K562 (cell line): ENCODE results near the gene MEGF10. TPM values are rescaled to one million over a fixed set of nuclear protein-coding genes. Genes with fewer than 3 reads are reported as not detected.

Experiments
- ATAC-seq: fragments of 200-7000 bp; cut with Tn5 transposase; 3 replicates; pipeline ENCODE4 v1.9.1; 2020; ENCODE audit warnings: moderate library complexity
- BruUV-seq: library from RNA; stranded (reverse); fragments of 400-500 nt; replicated peaks from 2 replicates; lab custom pipeline; 2021; lab: Mats Ljungman, UMichigan
- CTCF ChIA-PET: fragments of 300-600 bp; formaldehyde crosslinking; extraction: SDS; loops from one replicate; lab custom pipeline; 2021; ENCODE audit warnings: low intra/inter-chr PET ratio; lab: Yijun Ruan, JAX
- POLR2A ChIA-PET: fragments of 300-600, 350-650 bp; sonication (Branson Sonifier 250); formaldehyde crosslinking; extraction: SDS; loops from one replicate; lab custom pipeline; 2021; ENCODE audit warnings: antibody characterized with exemption, inconsistent platforms; lab: Yijun Ruan, JAX
- DNase-seq, 4 experiments: peaks; one replicate each; pipeline versions ENCODE4 v3.0.0 to v3.0.0-alpha.2; 2011 to 2018; ENCODE audit warnings: low spot score in 3 of 4, mixed read lengths in 3 of 4; ENCODE audit errors: extremely low read depth in 1 of 4
- FAIRE-seq: peaks from 2 replicates; lab custom pipeline; 2011; peaks lifted over from hg19 to GRCh38; lab: Jason Lieb, UNC
- H2AFZ ChIP-seq: 2 replicates; pipeline ENCODE4 v1.6.0; 2011; ENCODE audit warnings: low read depth, low read length, control low read depth, inconsistent platforms
- H3K27ac ChIP-seq: fragments of 200-600 bp; 3 replicates; pipeline ENCODE4 v1.8.0; 2011; ENCODE audit warnings: low read depth, mild to moderate bottlenecking, control low read depth, inconsistent platforms, low read length, moderate library complexity, mixed read lengths; ENCODE audit errors: extremely low read depth
- H3K27me3 ChIP-seq, 2 experiments: fragments of 300-600 bp in 1 of 2; 2 replicates in 1 of 2; 3 replicates in 1 of 2; pipeline versions ENCODE4 v1.6.0 to v1.8.0; 2011; ENCODE audit warnings: inconsistent platforms in 2 of 2, low read length in 2 of 2, mild to moderate bottlenecking in 1 of 2, mixed read lengths in 1 of 2, moderate library complexity in 1 of 2; ENCODE audit not compliant: control insufficient read depth in 2 of 2, insufficient read depth in 2 of 2
- H3K36me3 ChIP-seq: fragments of 300-600 bp; 3 replicates; pipeline ENCODE4 v1.8.0; 2011; ENCODE audit warnings: mild to moderate bottlenecking, low read length, inconsistent platforms; ENCODE audit not compliant: control insufficient read depth, insufficient read depth
- H3K4me1 ChIP-seq, 2 experiments: fragments of 200-600 bp in 1 of 2; replicated peaks in 1 of 2; 2 replicates in 1 of 2; 3 replicates in 1 of 2; pipeline versions ENCODE4 v1.5.1 to v1.8.0; 2011; ENCODE audit warnings: inconsistent platforms in 2 of 2, low read length in 2 of 2, mild to moderate bottlenecking in 1 of 2, mixed read lengths in 1 of 2, moderate library complexity in 1 of 2; ENCODE audit not compliant: control insufficient read depth in 2 of 2, insufficient read depth in 2 of 2
- H3K4me2 ChIP-seq: 2 replicates; pipeline ENCODE4 v1.6.1; 2011; ENCODE audit warnings: low read length, control low read depth, inconsistent platforms, mixed read lengths; ENCODE audit not compliant: insufficient read depth
- H3K4me3 ChIP-seq: fragments of 200-600 bp; sonication (generic), shearing (Covaris generic); 2 replicates; pipeline ENCODE4 v1.5.1; 2016; ENCODE audit warnings: control low read depth, inconsistent platforms
- H3K79me2 ChIP-seq: fragments of 200-600 bp; 3 replicates; pipeline ENCODE4 v1.8.0; 2011; ENCODE audit warnings: low read length, inconsistent platforms; ENCODE audit not compliant: control insufficient read depth, insufficient read depth
- H3K9ac ChIP-seq, 2 experiments: 2 replicates each; pipeline versions ENCODE4 v1.6.0 to v1.6.1; 2011; ENCODE audit warnings: low read depth in 2 of 2, low read length in 2 of 2, control low read depth in 1 of 2, inconsistent platforms in 1 of 2, mild to moderate bottlenecking in 1 of 2, mixed read lengths in 1 of 2; ENCODE audit not compliant: insufficient read depth in 1 of 2
- H3K9me1 ChIP-seq: one replicate; pipeline ENCODE4 v1.6.0; 2011; ENCODE audit warnings: inconsistent platforms, mild to moderate bottlenecking, low read length, moderate library complexity; ENCODE audit not compliant: control insufficient read depth, insufficient read depth
- H3K9me3 ChIP-seq: replicated peaks from 2 replicates; pipeline ENCODE4 v1.5.1; 2011; ENCODE audit warnings: low read depth, low read length, inconsistent platforms; ENCODE audit not compliant: control insufficient read depth, insufficient read depth
- H4K20me1 ChIP-seq: replicated peaks from 2 replicates; pipeline ENCODE4 v1.6.1; 2011; ENCODE audit warnings: low read length, inconsistent platforms, mixed read lengths; ENCODE audit not compliant: control insufficient read depth, insufficient read depth
- ARID1B ChIP-seq: fragments of 450-650 bp; IDR thresholded peaks from 2 replicates; pipeline ENCODE4 v1.6.1; 2016; ENCODE audit warnings: antibody characterized with exemption, mild to moderate bottlenecking, inconsistent platforms
- ASH1L ChIP-seq: fragments of 450-650 bp; IDR thresholded peaks from 2 replicates; pipeline ENCODE4 v1.6.1; 2018; ENCODE audit warnings: borderline replicate concordance, mild to moderate bottlenecking, low read depth; ENCODE audit not compliant: partially characterized antibody
- DACH1 ChIP-seq: fragments of 450-650 bp; IDR thresholded peaks from 2 replicates; pipeline ENCODE4 v1.6.1; 2018; ENCODE audit not compliant: partially characterized antibody
- NBN ChIP-seq: fragments of 450-650 bp; IDR thresholded peaks from 2 replicates; pipeline ENCODE4 v1.6.1; 2016; ENCODE audit warnings: low read depth, mild to moderate bottlenecking
- NCOA6 ChIP-seq: fragments of 450-650 bp; IDR thresholded peaks from 2 replicates; pipeline ENCODE4 v1.6.1; 2017; ENCODE audit warnings: mild to moderate bottlenecking
- PHB2 ChIP-seq: fragments of 450-650 bp; IDR thresholded peaks from 2 replicates; pipeline ENCODE4 v1.6.1; 2017; ENCODE audit warnings: low read depth
- POLR2H ChIP-seq: IDR thresholded peaks from 2 replicates; pipeline ENCODE4 v1.6.1; 2016; ENCODE audit warnings: missing genetic modification characterization, low read depth, mild to moderate bottlenecking, control low read depth, missing compliant biosample characterization, moderate library complexity
- PURB ChIP-seq: sonication (generic); formaldehyde crosslinking; IDR thresholded peaks from 2 replicates; pipeline ENCODE4 v1.9.0; 2021; ENCODE audit warnings: low read depth, mild to moderate bottlenecking, missing genetic modification reagents
- RFX5 ChIP-seq: IDR thresholded peaks from 2 replicates; pipeline ENCODE4 v1.6.1; 2011; ENCODE audit warnings: low read depth, mild to moderate bottlenecking, improper control_type of control experiment, low read length
- ZNF197 ChIP-seq: fragments of 200-800 bp; sonication (Bioruptor generic); IDR thresholded peaks from 2 replicates; pipeline ENCODE4 v1.6.1; 2016; ENCODE audit warnings: low read depth, missing genetic modification characterization, missing compliant biosample characterization
- WGBS: fragments of 100-300 bp; shearing (Covaris generic); methylation state at CpG from one replicate; pipeline ENCODE4 v1.1.6; 2016; ENCODE audit warnings: low coverage, mixed read lengths; ENCODE audit not compliant: insufficient coverage; ENCODE audit errors: missing lambda C conversion rate; 5-methylcytosine and 5-hydroxymethylcytosine counted together
- in situ Hi-C: fragments of 300-500 bp; cut with MboI; formaldehyde crosslinking; loops from 4 replicates; pipeline ENCODE4 v1.15.0; 2018; ENCODE audit warnings: inconsistent platforms, mixed read lengths
- intact Hi-C: fragments of 100-400 bp; cut with micrococcal nuclease; formaldehyde crosslinking; loops from 2 replicates; pipeline ENCODE4 v1.14.2; 2022
- polyA plus RNA-seq, 8 experiments: library from polyadenylated mRNA; depleted of rRNA in 4 of 8; stranded (reverse) in 5 of 8; unstranded in 3 of 8; fragments of >200 nt; fragmentation: Nextera tagmentation in 2 of 8; fragmentation: Illumina TruSeq in 1 of 8; extraction: Ambion mirVana in 2 of 8; extraction: Trizol in 1 of 8; gene quantifications; 2 replicates each; pipeline versions ENCODE4 v1.2.1 to v1.2.3, GENCODE V29; 2011 to 2014; ENCODE audit warnings: inconsistent platforms in 1 of 8, missing spikeins in 1 of 8
- total RNA-seq, 7 experiments: library from RNA; depleted of rRNA in 6 of 7; stranded (reverse); fragments of >200 nt in 6 of 7; fragmentation: Illumina TruSeq in 2 of 7; extraction: Trizol in 2 of 7; gene quantifications; 2 replicates each; pipeline versions ENCODE4 v1.2.1 to v1.2.3, GENCODE V29; 2011 to 2021; ENCODE audit warnings: low replicate concordance in 1 of 7
- TF ChIP-seq, protein P1 (sequence below): fragments of 450-650 bp; IDR thresholded peaks from 2 replicates; pipeline ENCODE4 v1.6.1; 2016; ENCODE audit warnings: missing biosample characterization, missing genetic modification characterization
- TF ChIP-seq, protein P2 (sequence below): fragments of 450-650 bp; IDR thresholded peaks from 2 replicates; pipeline ENCODE4 v1.6.1; 2018; ENCODE audit warnings: mild to moderate bottlenecking, low read depth; ENCODE audit not compliant: partially characterized antibody
- TF ChIP-seq, protein P3 (sequence below): fragments of 450-650 bp; IDR thresholded peaks from 2 replicates; pipeline ENCODE4 v1.7.1; 2018; ENCODE audit warnings: mild to moderate bottlenecking, low read depth; ENCODE audit not compliant: partially characterized antibody

Gene MEGF10
- total and polyA plus RNA-seq, 9 of the 15 experiments (the other 6 are each of a cell fraction or from before 2014, with no cell fraction given) = 0.07 TPM; not detected in 8

DNA sequence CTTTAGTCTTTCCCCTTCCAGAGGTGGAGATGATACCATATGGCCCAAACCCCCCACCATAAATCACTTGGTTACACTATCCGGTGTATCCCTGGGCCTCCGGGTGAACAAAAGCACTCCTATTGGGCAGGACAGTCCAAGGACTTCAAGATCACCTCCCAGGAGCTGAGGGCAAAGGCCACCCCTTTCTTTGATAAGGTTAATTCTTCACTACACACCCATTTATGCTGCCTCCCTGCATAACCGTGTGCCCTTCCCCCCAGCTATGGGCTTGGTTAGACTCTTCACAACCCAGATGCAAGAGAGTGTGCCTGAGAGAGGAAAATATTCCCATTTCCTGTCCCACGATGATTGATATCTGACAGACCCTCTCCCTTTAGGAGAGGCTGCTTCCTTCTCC, 162.0 kb downstream of the MEGF10 start:
- FAIRE-seq = no peak
- H3K27ac ChIP-seq = no peak overlapping the region
- no peaks in the 10 kb centered on the region; the same call in 1 of the 2 replicates for H4K20me1 ChIP-seq
- H3K9me1 ChIP-seq = no peaks in the 10 kb centered on the region
- WGBS = 0% methylated on average over 4 of the region's 4 CpGs
- H3K27me3 ChIP-seq = peaks cover 2 to 5% of the 10 kb centered on the region in 2 experiments; a peak in 4 of 5 replicates
- intact Hi-C loops = no loop called here
- no peak for ATAC-seq
- H2AFZ ChIP-seq = no peak overlapping the region
- ChIA-PET POLR2A (interaction anchor here (1.2 kb wide), 1 partner anchor 16 kb away, joined by 3 read pairs; no protein-coding TSS in a partner anchor), CTCF (no interaction called here)
- H3K9me3 ChIP-seq = no peaks in the 10 kb centered on the region
- H3K9ac ChIP-seq = no peak overlapping the region
- DNase-seq = no peak
- no peaks in the 10 kb centered on the region for H3K4me1 ChIP-seq
- no peak overlapping the region for H3K4me2 ChIP-seq
- H3K79me2 ChIP-seq = no peaks in the 10 kb centered on the region
- no peaks in the 10 kb centered on the region for H3K36me3 ChIP-seq
- in situ Hi-C loops = loop anchor here (25.0 kb wide), 1 partner anchor 1115 kb away; no protein-coding TSS in a partner anchor
- TF ChIP-seq ZNF197 (CRISPR knock-in tag) (no peak), DACH1 (no peak), POLR2H (no peak), PURB (CRISPR knock-in tag) (no peak), NBN (no peak), NCOA6 (no peak), ARID1B (no peak), ASH1L (no peak), PHB2 (no peak), RFX5 (no peak)
- TF ChIP-seq, protein P1, sequence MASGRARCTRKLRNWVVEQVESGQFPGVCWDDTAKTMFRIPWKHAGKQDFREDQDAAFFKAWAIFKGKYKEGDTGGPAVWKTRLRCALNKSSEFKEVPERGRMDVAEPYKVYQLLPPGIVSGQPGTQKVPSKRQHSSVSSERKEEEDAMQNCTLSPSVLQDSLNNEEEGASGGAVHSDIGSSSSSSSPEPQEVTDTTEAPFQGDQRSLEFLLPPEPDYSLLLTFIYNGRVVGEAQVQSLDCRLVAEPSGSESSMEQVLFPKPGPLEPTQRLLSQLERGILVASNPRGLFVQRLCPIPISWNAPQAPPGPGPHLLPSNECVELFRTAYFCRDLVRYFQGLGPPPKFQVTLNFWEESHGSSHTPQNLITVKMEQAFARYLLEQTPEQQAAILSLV (tag) = no peak
- TF ChIP-seq, protein P2, sequence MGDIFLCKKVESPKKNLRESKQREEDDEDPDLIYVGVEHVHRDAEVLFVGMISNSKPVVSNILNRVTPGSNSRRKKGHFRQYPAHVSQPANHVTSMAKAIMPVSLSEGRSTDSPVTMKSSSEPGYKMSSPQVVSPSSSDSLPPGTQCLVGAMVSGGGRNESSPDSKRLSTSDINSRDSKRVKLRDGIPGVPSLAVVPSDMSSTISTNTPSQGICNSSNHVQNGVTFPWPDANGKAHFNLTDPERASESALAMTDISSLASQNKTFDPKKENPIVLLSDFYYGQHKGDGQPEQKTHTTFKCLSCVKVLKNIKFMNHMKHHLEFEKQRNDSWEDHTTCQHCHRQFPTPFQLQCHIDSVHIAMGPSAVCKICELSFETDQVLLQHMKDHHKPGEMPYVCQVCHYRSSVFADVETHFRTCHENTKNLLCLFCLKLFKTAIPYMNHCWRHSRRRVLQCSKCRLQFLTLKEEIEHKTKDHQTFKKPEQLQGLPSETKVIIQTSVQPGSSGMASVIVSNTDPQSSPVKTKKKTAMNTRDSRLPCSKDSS = no peak
- TF ChIP-seq, protein P3, sequence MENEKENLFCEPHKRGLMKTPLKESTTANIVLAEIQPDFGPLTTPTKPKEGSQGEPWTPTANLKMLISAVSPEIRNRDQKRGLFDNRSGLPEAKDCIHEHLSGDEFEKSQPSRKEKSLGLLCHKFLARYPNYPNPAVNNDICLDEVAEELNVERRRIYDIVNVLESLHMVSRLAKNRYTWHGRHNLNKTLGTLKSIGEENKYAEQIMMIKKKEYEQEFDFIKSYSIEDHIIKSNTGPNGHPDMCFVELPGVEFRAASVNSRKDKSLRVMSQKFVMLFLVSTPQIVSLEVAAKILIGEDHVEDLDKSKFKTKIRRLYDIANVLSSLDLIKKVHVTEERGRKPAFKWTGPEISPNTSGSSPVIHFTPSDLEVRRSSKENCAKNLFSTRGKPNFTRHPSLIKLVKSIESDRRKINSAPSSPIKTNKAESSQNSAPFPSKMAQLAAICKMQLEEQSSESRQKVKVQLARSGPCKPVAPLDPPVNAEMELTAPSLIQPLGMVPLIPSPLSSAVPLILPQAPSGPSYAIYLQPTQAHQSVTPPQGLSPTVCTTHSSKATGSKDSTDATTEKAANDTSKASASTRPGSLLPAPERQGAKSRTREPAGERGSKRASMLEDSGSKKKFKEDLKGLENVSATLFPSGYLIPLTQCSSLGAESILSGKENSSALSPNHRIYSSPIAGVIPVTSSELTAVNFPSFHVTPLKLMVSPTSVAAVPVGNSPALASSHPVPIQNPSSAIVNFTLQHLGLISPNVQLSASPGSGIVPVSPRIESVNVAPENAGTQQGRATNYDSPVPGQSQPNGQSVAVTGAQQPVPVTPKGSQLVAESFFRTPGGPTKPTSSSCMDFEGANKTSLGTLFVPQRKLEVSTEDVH = no peak
- no peak overlapping the region for H3K4me3 ChIP-seq
- BruUV-seq = no TSS peak
